GM18499 (cell line): ENCODE results near the gene WBP1L.
"Not testable (repeated sequence)": the region's sequence is repeated elsewhere in the genome, so short reads cannot be mapped to it uniquely, and the experiment has no call there.

Source experiments
- ATAC-seq: cut with Tn5 transposase; IDR thresholded peaks from one replicate; pipeline ENCODE4 v1.9.1; 2021; ENCODE audit warnings: moderate number of reproducible peaks; ENCODE audit not compliant: insufficient read depth, unreplicated experiment

Gene WBP1L

DNA sequence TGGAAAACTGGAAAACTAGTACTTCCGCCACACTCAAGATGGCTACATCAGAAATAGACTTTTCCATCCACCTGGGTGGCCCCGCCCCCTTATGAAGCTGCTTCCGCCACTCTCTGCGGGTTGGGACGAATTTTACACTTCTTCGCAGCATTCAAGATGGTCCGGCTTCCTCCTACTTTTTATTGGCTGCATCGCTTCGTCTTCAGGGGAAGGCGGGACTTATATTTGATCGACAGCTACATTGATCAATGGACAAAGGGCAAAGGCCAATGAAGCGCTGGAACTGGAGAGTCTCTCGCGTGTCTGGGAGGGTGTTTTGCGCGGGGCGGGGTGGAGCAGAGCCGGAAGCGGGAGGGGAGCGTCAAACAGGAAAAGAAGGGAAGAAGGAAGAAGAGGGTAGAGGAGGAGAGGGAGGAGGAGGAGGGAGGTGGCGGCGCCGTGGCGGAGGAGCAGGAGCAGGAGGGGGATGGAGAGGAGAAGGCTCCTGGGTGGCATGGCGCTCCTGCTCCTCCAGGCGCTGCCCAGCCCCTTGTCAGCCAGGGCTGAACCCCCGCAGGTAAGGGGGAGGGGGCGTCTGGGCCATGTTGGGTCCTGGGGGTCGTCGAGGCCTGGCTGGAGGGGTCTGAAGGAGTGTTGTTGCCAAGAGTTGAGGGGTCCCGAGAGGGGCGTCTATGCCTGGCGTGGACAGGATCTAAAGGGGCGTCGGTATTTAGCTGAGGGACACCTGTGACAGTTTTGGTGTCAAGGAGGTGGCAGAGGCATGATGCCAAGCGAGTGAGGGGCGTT is at the start of gene WBP1L:
WBP1L (plus strand) TSS at position 361 of the 786 bp plus-strand sequence; CDS start at position 467, 106 bp downstream.
- ATAC-seq: peak; percentile 90

- ATAC-seq: not testable (repeated sequence)
Observed at GRCh38 chr10:102695401-102695800, 48.3 kb upstream of the WBP1L start.

DNA sequence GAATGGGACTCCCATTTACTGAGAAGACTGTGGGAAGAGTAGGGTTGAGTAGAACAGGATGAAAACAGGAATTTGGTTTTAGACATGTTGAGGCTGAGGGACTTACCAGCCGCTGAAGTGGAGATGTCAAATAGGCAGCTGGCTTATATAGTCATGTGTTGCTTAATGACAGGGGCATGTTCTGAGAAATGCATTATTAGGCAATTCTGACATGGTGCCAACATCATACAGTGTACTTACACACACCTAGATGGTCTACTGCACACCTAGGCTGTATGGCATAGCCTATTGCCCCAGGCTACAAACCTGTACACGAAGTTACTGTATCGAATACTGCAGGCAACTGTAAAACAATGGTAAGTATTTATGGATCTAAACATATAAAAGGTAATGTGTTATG is 47.0 kb upstream of the WBP1L start:
- ATAC-seq: no peak

GRCh38 chr10:102698894-102699293 is 44.9 kb upstream of the WBP1L start:
- ATAC-seq: no peak

DNA sequence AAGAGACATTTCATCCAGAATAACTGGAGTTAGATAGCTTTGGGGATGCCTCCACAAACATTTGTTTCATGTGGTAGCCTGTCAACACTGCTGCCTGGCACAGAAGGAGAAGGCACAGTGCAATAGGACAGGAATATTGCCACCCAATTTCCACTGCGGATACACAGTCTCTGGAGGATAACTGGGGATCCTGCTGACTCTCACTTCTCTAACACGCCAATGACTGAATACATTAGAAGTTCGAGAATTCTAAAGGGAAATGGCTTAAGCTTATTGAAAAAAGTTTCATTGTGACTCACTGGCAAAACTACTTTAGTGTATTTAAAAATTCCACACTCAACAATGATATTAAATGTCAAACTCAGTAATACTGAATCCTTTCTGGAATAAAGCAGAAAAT is 42.5 kb upstream of the WBP1L start:
- ATAC-seq: no peak

- no peak for ATAC-seq
Observed at GRCh38 chr10:102701796-102702195, 42.0 kb upstream of the WBP1L start.

GRCh38 chr10:102702742-102703141 is 41.0 kb upstream of the WBP1L start:
- ATAC-seq: no peak

GRCh38 chr10:102704915-102705314 is 38.8 kb upstream of the WBP1L start:
- no peak for ATAC-seq

DNA sequence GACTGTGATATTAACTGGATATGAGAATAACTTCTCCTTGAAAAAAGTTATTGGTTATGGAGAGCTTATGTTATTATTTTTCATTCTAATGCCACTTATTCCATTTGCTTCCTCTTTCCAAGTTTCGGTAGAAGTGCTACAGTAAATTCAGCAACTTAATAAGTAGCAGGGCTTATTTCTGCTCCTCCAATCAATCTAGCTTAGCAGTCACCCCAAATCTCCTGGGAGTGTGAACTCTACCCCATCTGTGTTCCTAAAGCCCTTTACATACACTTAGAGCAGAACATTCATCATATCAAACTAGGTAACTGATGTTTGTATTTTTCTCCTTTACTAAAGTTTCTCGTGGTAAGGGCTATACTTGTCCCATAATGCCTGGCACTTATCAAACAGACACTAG is 38.2 kb upstream of the WBP1L start:
- no peak for ATAC-seq

- ATAC-seq: no peak
Observed at GRCh38 chr10:102710609-102711008, 33.1 kb upstream of the WBP1L start.

GRCh38 chr10:102712089-102712488 is 31.7 kb upstream of the WBP1L start:
- no peak for ATAC-seq

DNA sequence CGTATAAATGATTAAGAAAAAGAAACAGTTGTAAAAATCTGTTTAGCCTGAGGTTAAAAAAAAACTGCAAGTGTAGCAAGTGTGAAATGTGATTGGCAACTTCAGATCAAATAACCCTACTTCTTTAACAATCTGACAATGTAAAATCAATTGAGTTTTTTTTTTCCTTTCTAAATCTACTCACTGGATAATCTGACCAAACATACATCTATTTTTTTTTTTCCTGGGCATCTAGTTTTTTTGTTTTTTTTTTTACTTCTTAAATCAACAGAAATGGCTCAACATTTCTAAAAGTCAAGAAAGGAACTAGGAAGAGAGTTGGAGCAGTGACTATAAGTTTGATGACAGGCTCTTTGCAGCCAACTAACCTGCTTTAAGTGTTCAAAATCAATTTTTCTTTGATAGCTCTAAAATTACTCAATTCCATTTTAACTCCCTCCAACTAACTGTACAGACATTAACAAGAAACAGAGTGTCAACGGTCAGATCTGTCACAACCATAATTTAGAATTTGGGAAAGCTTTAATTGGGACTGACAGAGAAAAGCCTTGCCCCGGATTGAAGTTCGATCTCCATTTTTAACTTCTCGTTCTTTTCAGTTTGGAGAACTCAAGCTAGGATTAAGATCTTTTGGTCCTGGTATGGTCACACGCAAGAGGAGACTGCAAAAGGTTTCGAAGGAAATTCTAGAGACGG is 30.8 kb upstream of the WBP1L start:
- ATAC-seq: no peak

- ATAC-seq: peak; percentile 28
Observed at GRCh38 chr10:102713539-102713813, 30.3 kb upstream of the WBP1L start.

DNA sequence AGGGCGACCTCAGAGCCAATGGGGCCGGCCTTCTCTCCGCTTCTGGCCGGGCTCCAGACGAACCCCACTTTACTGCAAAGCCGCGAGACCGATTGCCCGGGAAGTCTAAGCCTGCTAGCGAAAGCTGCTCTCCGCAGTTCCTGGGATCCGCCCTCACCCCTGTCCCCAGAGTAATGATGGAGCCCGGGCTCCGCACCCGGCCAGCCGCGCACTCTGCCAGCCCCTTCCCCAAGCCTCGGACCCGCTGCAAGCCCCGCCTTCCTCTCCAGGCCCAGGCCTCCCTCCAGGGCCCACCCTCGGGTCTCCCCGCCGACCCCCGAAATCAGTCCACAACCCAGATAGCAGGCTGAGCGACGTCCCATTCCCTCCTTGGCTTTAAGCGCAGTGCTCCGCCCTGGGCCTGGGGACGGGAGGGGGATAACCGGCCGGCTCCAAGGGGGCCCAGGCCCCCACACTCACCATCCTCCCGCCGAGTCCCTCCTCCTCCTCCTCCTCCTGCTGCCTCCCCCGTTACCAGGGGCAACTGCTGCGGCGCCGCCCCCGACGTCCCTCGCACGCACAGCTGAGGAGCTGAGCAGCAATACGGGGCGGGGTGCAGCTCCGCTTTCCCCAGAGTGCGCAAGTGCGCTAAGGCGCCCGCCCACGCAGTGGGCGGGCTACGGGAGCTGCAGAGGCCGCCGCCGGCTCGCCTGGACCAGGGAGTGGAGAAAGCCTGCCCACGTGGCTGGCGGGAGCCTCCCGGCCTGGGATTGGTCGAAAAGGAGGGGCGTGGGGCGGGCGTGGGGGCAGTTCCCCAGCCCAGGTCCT is 29.7 kb upstream of the WBP1L start, which contains the start of gene ARL3:
ARL3 (minus strand) TSS at position 584 of the 807 bp plus-strand sequence; CDS start at position 462, 122 bp downstream.
- peak; percentile 66 for ATAC-seq

- ATAC-seq: peak; percentile 6
Observed at GRCh38 chr10:102714621-102715455, 28.9 kb upstream of the WBP1L start, which contains the start of gene SFXN2. Gene SFXN2, plus strand, starts transcription at chr10:102714636. Its CDS starts 12,001 bp downstream, at chr10:102726637.

DNA sequence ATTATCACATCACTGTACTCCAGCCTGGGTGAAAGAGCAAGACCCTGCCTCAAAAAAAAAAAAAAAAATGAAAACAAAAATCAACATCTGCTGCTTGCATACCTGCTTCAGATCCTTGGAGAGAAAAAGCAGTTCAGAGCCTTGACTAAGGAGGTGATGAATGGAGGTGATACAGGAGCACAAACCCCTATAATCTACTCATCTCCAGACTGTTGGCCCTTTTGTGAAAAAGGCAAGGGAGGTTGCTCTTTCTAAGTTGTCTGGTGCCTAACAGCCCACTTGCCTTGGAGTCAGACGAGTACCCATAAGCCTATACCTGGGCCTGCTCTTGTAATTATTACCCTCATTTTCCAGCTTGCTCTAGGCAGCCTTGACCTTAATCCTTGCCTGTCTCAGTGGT is 27.9 kb upstream of the WBP1L start:
- no peak for ATAC-seq

DNA sequence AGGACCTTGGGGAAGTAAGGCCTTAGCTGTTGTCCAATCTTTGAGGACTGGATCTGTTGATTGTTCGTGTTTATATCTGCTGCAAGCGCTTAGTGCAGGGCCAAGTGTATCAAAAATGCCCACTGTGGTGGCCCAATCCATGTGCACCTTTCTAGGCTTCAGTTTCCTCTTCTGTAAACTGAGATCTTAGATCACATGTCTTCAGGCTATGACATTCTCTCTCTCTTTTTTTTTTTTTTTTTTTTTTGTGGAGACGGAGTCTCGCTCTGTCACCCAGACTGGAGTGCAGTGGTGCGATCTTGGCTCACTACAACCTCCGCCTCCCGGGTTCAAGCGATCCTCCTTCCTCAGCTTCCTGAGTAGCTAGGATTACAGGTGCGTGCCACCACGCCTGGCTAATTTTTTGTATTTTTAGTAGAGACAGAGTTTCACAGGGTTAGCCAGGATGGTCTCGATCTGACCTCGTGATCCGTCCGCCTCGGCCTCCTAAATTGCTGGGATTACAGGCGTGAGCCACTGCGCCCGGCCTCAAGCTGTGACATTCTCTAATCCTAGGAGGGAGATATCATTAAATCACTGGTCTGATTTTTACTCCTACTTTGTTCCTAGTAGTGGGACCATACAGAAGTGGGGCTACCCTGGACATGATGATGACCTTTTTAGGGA is 26.7 kb upstream of the WBP1L start:
- ATAC-seq: not testable (repeated sequence)

GRCh38 chr10:102718220-102718619 is 25.5 kb upstream of the WBP1L start:
- no peak for ATAC-seq

- ATAC-seq: no peak
Observed at GRCh38 chr10:102720337-102720736, 23.4 kb upstream of the WBP1L start.
